Testis (tissue), 3 donors: ENCODE data around the gene ZNF334. TPM values are rescaled to one million over a fixed set of nuclear protein-coding genes. Genes with fewer than 3 reads are reported as not detected.

Experiments
- DNase-seq: peaks from one replicate; pipeline ENCODE4 v3.0.0-alpha.2; 2019
- H3K27ac ChIP-seq, 2 donors: fragments of 200-600 bp; sonication (generic); one replicate each; pipeline ENCODE4 v1.5.1; 2019
- H3K27me3 ChIP-seq: fragments of 200-600 bp; sonication (generic); one replicate; pipeline ENCODE4 v1.5.1; 2019
- H3K36me3 ChIP-seq: fragments of 200-600 bp; sonication (generic); one replicate; pipeline ENCODE4 v1.5.1; 2017; ENCODE audit warnings: low read depth; ENCODE audit errors: missing control alignments
- H3K4me1 ChIP-seq: fragments of 200-600 bp; sonication (generic); one replicate; pipeline ENCODE4 v1.5.1; 2019
- H3K4me3 ChIP-seq, 2 donors: fragments of 200-600 bp; sonication (generic); one replicate each; pipeline ENCODE4 v1.5.1; 2017 to 2019
- H3K9me3 ChIP-seq: fragments of 200-600 bp; sonication (generic); one replicate; pipeline ENCODE4 v1.5.1; 2017
- CTCF ChIP-seq, 3 experiments: fragments of 450-650 bp in 2 of 3; fragments of 200-600 bp in 1 of 3; sonication (generic) in 1 of 3; IDR thresholded peaks; one replicate each; pipeline ENCODE4 v1.5.1; 2016 to 2019; ENCODE audit warnings: antibody characterized with exemption in 3 of 3, mild to moderate bottlenecking in 2 of 3, moderate library complexity in 1 of 3
- POLR2A ChIP-seq: fragments of 450-650 bp; IDR thresholded peaks from one replicate; pipeline ENCODE4 v1.6.1; 2017; ENCODE audit warnings: antibody characterized with exemption, mild to moderate bottlenecking, moderate library complexity
- WGBS, 2 donors: methylation state at CpG; one replicate each; pipeline ENCODE4 v1.1.5; 2018; 5-methylcytosine and 5-hydroxymethylcytosine counted together
- intact Hi-C: fragments of 100-400 bp; cut with DNase I; formaldehyde crosslinking; loops from one replicate; pipeline ENCODE4 v1.15.1; 2023; ENCODE audit warnings: low total_unique reads
- polyA plus RNA-seq: library from polyadenylated mRNA; stranded (reverse); fragments of 350-450 nt; fragmentation: Illumina TruSeq; extraction: RNeasy Lipid Tissue Mini Kit (QIAGEN cat#74804); gene quantifications from one replicate; pipeline ENCODE4 v1.2.3, GENCODE V29; 2014; ENCODE audit warnings: low read depth, low replicate concordance; ENCODE audit not compliant: insufficient read depth
- total RNA-seq, 2 donors: library from RNA; depleted of rRNA; stranded (reverse); fragments of >200 nt; gene quantifications; one replicate each; pipeline ENCODE4 v1.2.3, GENCODE V29; 2016

Gene ZNF334
- total and polyA plus RNA-seq, 3 donors from 2014 or later: 6.0 to 33.7 (median 26.8) TPM

- H3K4me1 ChIP-seq: no peaks in the 10 kb centered on the region
- no peak overlapping the region for H3K27ac ChIP-seq
- TF ChIP-seq POLR2A: no peak
- TF ChIP-seq CTCF (IDR thresholded peaks at IDR 0.05): no peak
- intact Hi-C loops: no loop called here
- 17 to 19% methylated on average over 16 to 34 of the region's 36 CpGs for WGBS, 2 donors
- no peaks in the 10 kb centered on the region for H3K27me3 ChIP-seq
- H3K4me3 ChIP-seq: peak overlapping the region in 1 of 2 donors; percentile 18
- no peaks in the 10 kb centered on the region for H3K9me3 ChIP-seq
- H3K36me3 ChIP-seq: no peaks in the 10 kb centered on the region
- peak; percentile 72 for DNase-seq
Measured at GRCh38 chr20:46458866-46459750, 54.3 kb downstream of the ZNF334 start.

GRCh38 chr20:46456255-46457028 lies 56.9 kb downstream of the ZNF334 start:
- 91 to 94% methylated on average over 5 of the region's 5 CpGs for WGBS, 2 donors
- H3K27me3 ChIP-seq: no peaks in the 10 kb centered on the region
- TF ChIP-seq CTCF (IDR thresholded peaks at IDR 0.05): no peak
- TF ChIP-seq POLR2A: no peak
- no peak overlapping the region for H3K4me3 ChIP-seq
- intact Hi-C loops: no loop called here
- H3K4me1 ChIP-seq: no peaks in the 10 kb centered on the region
- no peaks in the 10 kb centered on the region for H3K9me3 ChIP-seq
- no peak overlapping the region for H3K27ac ChIP-seq
- no peaks in the 10 kb centered on the region for H3K36me3 ChIP-seq
- DNase-seq: no peak

GRCh38 chr20:46455729-46456128 lies 57.6 kb downstream of the ZNF334 start:
- Histone ChIP-seq H3K4me1 (no peaks in the 10 kb centered on the region), H3K27me3 (no peaks in the 10 kb centered on the region), H3K4me3 (no peak overlapping the region), H3K27ac (no peak overlapping the region), H3K9me3 (no peaks in the 10 kb centered on the region), H3K36me3 (no peaks in the 10 kb centered on the region)
- intact Hi-C loops: no loop called here
- no peak for TF ChIP-seq POLR2A
- TF ChIP-seq CTCF (IDR thresholded peaks at IDR 0.05): no peak
- 90 to 94% methylated on average over 2 of the region's 2 CpGs for WGBS, 2 donors
- no peak for DNase-seq

Other genes with a start within 250 kb of the ZNF334 start
- 1 to 10 TPM; 1.8 to 2.6 TPM for gene CDH22, start 205.1 kb downstream of the ZNF334 start, total RNA-seq
- gene CDH22, start 205.1 kb downstream of the ZNF334 start, polyA plus RNA-seq: 2.6 TPM
- 100 to 1,000 TPM; 120 to 128 TPM for gene ELMO2, start 106.9 kb downstream of the ZNF334 start, total RNA-seq
- 78.8 TPM for gene ELMO2, start 106.9 kb downstream of the ZNF334 start, polyA plus RNA-seq
- gene OCSTAMP, start 37.1 kb upstream of the ZNF334 start, total RNA-seq: under 1 TPM in 1 of 2 donors, not detected in 1; 0.56 TPM
- 0.25 TPM for gene OCSTAMP, start 37.1 kb upstream of the ZNF334 start, polyA plus RNA-seq
- 1 to 10 TPM; 3.2 to 4.1 TPM for gene SLC13A3, start 137.9 kb upstream of the ZNF334 start, total RNA-seq
- gene SLC13A3, start 137.9 kb upstream of the ZNF334 start, polyA plus RNA-seq: 9.1 TPM
- 10 to 100 TPM; 23.4 to 25.8 TPM for gene TP53RK, start 175.9 kb upstream of the ZNF334 start, total RNA-seq
- gene TP53RK, start 175.9 kb upstream of the ZNF334 start, polyA plus RNA-seq: 20.9 TPM
- gene SLC2A10, start 196.1 kb upstream of the ZNF334 start, total RNA-seq: 10 to 100 TPM; 12.0 to 12.2 TPM
- gene SLC2A10, start 196.1 kb upstream of the ZNF334 start, polyA plus RNA-seq: 4.8 TPM